HG03196 (cell line): ENCODE measurements around the gene CYP3A5.

Source experiments
- ATAC-seq: cut with Tn5 transposase; IDR thresholded peaks from one replicate; pipeline ENCODE4 v1.9.1; 2021; ENCODE audit not compliant: unreplicated experiment

Gene CYP3A5

DNA sequence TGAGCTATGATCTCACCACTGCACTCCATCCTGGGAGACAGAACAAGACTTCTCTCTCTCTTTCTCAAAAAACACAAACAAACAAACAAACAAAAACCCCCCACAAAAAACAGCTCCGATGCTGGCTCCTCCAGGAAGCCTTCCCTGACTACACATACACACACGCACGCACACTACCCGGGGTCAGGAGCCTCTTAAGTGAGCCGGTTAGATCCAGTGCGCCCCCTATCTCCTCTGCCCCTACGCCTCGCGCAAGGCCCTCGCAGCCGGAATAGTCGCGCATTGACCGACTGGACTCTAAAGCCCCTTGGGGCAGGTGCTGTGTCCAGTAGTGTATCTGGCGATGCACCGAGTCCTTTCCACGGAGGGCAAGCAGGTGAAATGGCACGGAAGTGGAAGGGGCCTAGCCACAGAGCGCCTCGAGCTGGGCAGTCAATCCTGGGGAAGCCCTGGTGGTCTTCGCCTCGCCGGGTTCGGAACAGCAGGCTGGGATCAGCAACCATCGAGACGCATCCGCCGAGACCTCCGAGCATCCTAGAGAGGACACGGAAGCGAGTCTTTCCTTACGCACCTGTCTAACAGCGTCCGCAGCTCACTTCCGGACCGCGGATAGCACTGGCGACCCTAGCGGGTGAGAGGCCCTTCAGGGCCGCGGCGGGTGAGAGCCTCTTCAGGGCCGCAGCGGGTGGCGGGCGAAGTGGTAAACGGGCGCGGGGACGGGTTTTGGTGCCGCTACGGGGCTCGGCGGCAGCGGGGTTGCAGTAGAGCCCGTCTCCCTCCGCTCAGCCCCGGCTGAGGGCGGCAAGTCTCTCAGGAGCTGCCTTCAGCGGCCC lies 63.2 kb downstream of the CYP3A5 start, which contains the start of gene ZSCAN25:
Gene ZSCAN25, plus strand, starts transcription at position 588 of the 833 bp plus-strand sequence. CDS start 2,661 bp downstream, outside the sequence.
- ATAC-seq = peak; percentile 94

DNA sequence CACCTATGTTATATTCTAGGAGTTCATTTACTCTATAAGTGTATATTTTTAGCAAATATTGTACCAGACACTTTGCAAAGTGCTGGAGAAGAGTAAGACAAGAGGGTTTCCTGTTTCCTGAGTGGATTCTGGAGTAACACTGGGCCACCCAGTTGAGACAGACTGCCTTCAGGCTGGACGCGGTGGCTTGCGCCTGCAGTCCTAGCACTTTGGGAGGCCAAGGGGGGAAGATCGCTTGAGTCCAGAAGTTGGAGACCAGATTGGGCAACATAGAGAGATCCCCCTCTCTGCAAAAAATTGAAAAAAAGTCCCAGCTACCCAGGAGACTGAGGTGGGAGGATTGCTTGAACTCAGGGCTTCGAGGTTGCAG lies 63.8 kb downstream of the CYP3A5 start:
- ATAC-seq = no peak

DNA sequence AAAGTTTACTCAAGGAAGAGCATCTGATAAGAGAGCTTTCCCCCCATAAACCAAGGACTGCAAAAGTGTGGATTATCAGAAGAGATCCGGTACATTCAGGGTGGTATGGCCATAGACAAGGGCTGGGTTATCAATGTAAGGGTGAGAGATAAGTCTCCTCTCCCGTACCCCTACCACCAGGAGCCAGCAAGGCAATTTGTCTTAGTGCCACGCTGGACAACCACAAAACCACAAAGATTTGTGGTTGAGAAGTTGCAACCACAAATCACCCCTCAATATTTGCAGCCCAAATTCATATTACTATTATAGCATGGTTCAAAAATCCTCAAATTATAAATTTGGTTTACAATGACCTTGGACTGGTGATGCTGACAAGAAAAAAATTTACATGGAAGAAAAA lies 65.3 kb downstream of the CYP3A5 start:
- no peak for ATAC-seq

DNA sequence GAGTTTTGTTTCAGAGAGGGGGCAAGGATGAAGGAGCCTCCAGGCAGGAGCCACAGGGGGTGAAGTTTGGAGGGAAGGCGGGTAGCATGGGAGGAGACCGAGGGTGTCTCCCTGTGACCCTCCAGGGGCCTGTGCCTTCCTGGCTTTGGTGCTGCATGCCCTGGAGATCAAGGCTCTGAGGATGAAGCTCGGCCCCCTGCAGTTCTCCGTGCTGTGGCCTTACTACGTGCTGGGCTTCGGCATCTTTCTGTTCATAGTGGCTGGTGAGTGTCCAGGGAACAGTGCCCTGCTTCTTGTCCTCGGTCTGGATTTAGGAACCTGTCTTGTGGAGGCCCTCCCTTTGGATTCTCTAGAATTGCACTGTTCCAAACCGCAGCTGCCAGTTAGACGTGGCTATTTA lies 72.2 kb downstream of the CYP3A5 start:
- ATAC-seq = no peak

DNA sequence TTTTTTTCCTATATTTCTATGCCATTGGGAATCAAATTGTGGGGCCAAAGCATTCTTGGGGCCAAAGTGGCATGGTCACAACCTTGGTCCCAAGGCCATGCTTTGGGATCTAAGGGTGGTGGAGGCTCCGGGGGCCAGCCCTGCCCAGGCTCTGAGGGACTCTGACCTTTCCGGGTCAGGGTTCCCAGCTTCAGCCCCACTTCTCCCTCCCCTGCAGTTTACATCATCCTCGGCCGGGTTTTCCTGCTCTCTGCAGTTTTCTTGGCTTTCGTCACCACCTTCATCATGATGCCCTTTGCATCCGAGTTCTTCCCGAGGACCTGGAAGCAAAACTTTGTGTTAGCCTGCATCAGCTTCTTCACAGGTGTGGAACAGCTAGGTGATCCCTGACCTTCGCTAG lies 73.3 kb downstream of the CYP3A5 start:
- ATAC-seq = no peak

DNA sequence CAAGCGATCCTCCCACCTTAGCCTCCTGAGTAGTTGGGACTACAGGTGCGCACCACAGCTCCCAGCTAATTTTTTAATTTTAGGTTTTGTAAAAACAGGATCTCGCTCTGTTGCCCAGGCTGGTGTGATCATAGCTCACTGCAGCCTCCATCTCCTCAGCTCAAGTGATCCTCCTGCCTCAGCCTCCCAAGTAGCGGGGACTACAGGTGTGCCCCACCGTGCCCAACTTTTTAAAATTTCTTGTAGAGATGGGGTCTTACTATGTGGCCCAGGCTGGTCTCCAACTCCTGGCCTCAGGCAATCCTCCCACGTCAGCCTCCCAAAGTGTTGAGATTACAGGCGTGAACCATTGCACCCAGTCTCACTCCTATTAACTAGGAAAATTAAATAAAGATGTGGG lies 74.3 kb downstream of the CYP3A5 start:
- ATAC-seq = no peak

DNA sequence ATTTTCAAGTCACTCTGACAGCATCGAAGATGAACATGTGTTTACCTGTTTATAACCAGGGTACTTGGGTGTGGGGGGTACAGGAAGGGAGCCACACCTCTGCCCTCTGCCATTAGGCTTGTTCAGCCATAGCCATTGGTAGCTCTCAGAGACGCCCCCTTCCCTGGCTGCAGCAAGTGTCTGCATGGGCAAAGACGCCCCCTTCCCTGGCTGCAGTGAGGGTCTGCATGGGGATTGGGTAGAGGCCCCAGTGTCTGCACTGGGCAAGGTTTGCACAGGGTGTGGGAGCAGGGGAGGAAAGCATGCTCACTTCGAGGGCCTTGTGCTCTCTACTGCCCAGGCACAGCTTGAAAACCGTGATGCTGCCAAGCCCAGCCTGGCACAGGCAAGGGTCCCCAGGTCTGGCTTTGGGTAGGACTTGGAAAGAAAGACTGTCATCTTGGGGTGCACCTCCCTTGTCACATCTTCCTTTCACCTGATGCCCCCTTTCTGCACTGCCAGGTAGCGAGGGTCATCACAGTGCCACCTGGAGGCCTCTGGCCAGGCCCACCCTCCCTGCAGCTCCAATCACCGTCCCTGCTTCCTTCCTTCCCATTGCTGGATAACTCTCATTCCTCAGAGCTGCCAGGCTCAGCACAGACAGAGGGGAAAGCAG lies 78.0 kb downstream of the CYP3A5 start:
- no peak for ATAC-seq

DNA sequence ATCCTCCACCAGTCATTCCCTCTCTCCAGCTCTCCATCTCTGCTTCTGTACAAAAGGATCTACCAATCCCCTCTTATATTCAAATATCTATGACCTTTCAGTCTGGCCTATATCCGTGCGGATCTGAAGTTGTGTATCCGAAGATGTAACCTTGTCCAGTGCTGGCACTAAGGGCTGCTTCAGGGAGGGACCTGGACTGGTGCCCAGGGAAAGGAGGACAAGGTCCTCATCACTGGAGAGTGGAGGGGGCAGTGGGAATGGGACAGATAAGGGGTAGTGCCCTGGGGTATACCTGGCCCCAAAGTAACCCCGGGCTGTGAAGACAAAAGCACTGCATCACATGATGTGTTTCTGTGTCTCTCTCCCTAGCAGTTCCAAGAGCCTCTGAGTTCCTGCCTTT lies 80.0 kb downstream of the CYP3A5 start:
- no peak for ATAC-seq
